Measurements from ENCODE around the gene LGALS3BP.

DNA sequence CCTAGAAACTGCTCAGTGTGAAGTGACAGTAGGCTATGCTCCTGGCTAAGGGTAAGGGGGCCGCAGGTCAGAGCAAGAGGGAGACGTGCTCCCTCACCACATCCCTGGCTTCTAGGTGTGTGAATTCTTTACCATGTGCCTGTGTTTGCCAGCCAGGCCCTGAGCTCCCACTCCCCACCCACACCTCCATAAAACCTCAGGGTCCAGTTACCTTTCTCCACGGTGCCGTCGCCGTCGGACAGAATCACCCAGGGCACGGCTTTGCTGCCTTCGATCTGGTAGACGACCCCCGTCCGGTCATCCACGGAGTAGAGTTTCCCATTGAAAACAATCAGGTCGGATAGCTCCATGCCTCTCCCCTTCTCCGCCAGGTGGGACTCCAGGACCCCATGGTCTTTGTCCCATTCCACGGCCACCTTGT is 17.1 kb upstream of the LGALS3BP start:
- TF ChIP-seq, protein P1, sequence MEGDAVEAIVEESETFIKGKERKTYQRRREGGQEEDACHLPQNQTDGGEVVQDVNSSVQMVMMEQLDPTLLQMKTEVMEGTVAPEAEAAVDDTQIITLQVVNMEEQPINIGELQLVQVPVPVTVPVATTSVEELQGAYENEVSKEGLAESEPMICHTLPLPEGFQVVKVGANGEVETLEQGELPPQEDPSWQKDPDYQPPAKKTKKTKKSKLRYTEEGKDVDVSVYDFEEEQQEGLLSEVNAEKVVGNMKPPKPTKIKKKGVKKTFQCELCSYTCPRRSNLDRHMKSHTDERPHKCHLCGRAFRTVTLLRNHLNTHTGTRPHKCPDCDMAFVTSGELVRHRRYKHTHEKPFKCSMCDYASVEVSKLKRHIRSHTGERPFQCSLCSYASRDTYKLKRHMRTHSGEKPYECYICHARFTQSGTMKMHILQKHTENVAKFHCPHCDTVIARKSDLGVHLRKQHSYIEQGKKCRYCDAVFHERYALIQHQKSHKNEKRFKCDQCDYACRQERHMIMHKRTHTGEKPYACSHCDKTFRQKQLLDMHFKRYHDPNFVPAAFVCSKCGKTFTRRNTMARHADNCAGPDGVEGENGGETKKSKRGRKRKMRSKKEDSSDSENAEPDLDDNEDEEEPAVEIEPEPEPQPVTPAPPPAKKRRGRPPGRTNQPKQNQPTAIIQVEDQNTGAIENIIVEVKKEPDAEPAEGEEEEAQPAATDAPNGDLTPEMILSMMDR (conservative IDR thresholded peaks at IDR 0.05): no peak
- no peak for TF ChIP-seq EZH2 (IDR thresholded peaks at IDR 0.05; ENCODE audit: low read depth)

All from PC-9 (cell line).